Adrenal gland (tissue), 5 donors: ENCODE data around the gene FCHSD1.

Source experiments
- CTCF ChIP-seq, 6 experiments: fragments of 450-650 bp in 4 of 6; fragments of 200-600 bp in 2 of 6; sonication (generic) in 1 of 6; IDR thresholded peaks; 1 replicate in 5 of 6; 2 replicates in 1 of 6; pipeline versions ENCODE4 v1.5.1 to v1.8.0; 2016 to 2021; ENCODE audit warnings: antibody characterized with exemption in 6 of 6, mild to moderate bottlenecking in 2 of 6, moderate library complexity in 1 of 6
- POLR2A ChIP-seq, 2 donors: fragments of 450-650 bp; IDR thresholded peaks; one replicate each; pipeline ENCODE4 v1.6.1; 2017; ENCODE audit warnings: antibody characterized with exemption in 2 of 2, mild to moderate bottlenecking in 2 of 2, moderate library complexity in 1 of 2
- donor health status: DM: no; HTN: no; CAD: no.

GRCh38 chr5:141663506-141663905, 12.3 kb upstream of the FCHSD1 start:
- no peak for TF ChIP-seq CTCF (IDR thresholded peaks at IDR 0.05)
- no peak for TF ChIP-seq POLR2A (IDR thresholded peaks at IDR 0.05)
